ENCODE results near the gene LIN37.

The LIN37 gene

DNA sequence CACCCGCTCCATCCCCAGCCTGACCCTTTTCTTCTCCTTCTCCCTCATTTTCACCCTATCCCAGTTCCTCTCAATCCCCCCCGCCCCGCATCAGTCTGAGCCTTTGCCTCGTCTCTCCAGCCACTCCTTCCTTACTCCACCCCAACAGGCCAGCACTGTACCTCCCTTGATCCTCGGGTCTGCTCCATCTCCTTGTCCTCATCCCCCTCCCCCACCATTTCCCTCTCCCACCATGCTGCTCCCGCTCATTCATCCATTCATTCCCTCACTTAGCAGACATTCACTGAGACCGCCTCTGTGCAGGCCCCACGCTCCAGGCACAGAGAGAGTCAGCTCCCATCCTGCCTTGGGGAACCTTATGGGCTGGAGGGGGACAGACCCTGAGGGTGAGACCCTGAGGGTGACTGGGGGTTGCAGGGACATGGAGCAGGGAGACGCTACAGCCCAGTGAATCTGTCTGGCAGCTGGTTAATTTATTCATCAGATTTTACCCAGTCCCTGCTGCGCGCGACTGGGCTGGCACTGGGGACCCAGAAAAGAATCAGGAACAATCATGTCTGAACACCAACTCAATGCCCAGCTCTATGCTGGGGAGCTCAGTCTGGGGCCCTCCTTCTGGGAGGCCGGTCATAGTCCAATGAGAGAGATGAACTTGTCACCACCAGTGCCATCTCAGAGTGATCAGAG is 27.9 kb downstream of the LIN37 start:
- no peak for DNase-seq

DNA sequence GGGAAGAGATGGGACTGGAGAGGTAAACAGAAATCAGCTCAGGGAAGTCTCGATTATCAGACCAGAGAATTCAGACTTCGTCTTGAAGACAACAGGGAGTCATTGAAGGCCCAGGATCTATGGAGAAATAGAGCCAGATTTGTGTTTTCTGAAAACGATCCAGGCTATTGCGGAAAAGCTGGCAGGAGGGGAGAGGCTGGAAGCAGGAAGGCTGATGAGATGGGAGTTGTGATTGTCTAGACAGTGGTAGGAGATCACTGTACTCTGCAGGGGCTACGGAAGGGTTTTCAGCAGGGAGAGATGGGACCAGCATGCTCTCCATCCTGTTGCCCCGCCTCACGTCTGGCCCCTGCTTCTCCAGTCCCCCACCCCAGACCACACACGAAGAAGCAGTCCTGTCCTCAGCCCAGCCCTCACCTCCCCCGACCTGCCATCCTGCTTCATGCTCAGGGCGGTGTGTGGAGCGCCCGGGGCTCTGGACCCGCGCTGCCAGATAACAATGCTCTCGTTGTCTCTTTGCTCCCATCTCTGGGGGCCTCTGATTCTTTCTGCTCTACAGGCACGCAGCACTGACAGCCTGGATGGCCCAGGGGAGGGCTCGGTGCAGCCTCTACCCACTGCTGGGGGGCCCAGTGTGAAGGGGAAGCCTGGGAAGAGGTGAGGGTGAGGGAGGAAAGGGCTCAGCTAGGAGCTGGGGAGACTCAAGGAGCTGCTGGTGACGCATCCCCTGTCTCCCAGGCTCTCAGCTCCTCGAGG is 28.9 kb downstream of the LIN37 start:
- DNase-seq: no peak

- no peak for DNase-seq
Measured at GRCh38 chr19:35777961-35778360, 29.6 kb downstream of the LIN37 start.

DNA sequence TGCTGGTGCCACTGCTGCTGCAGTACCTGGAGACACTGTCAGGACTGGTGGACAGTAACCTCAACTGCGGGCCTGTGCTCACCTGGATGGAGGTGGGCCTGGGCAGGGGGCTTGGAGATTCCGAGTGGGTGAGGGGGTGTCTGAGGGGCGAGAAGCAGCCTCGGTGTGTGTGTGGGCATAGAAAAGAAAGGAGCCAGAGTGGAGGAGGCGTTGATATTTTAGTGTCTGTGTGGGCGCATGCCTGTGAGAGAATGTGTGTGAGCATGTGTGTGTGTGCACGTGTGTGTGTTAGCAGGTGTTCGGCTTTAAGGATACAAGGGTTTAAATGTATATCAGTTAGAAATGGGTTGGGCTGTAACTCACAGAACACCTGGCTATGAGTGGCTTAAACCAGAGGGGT is 30.7 kb downstream of the LIN37 start:
- no peak for DNase-seq

GRCh38 chr19:35780058-35780457 is 31.7 kb downstream of the LIN37 start:
- DNase-seq: no peak

GRCh38 chr19:35780717-35781116 is 32.3 kb downstream of the LIN37 start:
- DNase-seq: no peak

DNA sequence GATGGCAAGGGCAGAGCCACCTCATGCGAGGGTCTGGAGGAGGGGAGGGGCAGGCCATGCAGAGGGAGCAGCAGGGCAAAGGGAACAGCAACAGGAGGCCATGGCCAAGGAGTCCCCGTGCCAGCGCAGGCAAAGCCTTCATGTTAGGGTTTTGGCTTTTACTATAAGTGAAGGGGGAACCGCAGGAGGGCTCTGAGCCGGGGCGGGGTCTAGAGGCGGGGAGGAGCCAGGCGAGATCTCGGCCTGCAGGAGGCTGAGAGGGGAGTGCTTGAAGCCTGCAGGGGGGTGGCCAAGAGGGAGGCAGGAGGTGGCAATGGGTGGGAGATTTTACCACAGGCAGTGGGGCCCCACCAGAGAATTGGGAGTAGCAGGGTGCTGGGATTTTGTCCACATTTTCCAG is 33.3 kb downstream of the LIN37 start:
- no peak for DNase-seq

GRCh38 chr19:35782589-35782988 is 34.2 kb downstream of the LIN37 start:
- no peak for DNase-seq

DNA sequence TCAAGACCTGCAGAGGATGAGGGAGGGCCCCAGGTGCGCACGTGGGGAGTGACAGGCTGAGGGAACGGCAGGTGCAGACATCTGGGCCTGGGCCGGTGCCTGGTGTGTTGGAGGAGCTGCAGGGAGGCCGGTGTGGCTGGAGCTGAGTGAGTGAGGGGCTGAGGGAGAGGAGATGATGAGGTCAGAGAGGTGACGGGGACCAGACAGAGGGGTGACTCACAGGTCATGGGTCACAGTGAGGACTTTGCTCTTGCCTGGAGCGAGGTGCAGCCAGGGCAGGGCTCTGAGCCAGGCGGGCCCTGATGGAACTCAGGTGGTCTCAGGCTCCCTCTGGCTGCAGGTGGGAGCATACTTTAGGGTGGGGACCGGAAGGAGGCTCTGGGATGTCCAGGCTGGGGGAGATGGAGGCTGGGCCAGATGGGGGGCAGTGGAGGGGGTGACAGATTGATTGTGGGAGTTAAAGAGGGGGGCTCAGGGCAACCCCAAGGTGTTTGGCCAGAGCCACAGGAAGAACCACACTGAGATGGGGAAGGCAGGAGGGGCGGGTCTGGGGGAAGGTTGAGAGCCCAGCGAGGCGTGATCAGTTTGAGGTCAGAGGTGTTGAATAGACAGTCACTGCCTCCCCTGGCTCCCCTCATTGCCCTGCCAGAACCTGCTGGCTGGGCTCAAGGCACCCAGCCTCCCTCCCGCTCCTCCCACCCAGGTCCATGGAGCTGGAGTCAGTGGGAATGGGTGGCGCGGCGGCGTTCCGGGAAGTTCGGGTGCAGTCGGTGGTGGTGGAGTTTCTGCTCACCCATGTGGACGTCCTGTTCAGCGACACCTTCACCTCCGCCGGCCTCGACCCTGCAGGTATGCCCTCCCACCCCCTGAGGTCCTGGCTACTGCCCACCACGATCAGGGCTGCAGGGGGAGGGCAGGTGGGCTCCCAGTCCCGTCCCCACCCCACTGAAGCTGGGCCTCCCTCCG is 35.4 kb downstream of the LIN37 start:
- DNase-seq: no peak

DNA sequence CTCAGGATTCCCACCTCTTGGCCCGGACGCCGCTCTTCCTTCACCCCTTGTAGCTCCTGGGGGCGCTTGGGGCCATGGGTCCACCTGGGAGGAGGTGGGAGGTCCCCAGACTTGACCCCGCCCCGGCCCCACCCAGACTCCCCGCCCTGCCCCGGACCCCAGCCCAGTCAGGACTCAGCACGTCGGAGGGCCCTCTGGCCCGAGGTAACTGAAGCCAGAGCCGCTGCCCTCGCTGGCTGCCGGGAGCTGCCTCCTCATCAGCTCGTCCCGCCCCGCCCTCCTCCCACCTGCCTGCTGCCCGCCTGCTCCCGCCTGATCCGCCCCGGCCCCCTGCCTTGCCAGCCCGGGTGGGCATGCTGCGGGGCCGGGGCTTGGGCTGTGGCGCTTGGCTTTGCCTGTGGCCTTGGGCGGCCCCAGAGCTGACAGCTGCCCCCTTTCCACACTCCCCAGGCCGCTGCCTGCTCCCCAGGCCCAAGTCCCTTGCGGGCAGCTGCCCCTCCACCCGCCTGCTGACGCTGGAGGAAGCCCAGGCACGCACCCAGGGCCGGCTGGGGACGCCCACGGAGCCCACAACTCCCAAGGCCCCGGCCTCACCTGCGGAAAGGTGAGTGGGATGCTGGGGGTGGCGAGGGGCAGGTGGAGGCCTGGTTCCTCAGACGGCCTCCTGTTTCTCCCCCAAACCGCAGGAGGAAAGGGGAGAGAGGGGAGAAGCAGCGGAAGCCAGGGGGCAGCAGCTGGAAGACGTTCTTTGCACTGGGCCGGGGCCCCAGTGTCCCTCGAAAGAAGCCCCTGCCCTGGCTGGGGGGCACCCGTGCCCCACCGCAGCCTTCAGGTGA is 36.3 kb downstream of the LIN37 start:
- DNase-seq: no peak

GRCh38 chr19:35785339-35785627 is 36.9 kb downstream of the LIN37 start:
- no peak for DNase-seq

DNA sequence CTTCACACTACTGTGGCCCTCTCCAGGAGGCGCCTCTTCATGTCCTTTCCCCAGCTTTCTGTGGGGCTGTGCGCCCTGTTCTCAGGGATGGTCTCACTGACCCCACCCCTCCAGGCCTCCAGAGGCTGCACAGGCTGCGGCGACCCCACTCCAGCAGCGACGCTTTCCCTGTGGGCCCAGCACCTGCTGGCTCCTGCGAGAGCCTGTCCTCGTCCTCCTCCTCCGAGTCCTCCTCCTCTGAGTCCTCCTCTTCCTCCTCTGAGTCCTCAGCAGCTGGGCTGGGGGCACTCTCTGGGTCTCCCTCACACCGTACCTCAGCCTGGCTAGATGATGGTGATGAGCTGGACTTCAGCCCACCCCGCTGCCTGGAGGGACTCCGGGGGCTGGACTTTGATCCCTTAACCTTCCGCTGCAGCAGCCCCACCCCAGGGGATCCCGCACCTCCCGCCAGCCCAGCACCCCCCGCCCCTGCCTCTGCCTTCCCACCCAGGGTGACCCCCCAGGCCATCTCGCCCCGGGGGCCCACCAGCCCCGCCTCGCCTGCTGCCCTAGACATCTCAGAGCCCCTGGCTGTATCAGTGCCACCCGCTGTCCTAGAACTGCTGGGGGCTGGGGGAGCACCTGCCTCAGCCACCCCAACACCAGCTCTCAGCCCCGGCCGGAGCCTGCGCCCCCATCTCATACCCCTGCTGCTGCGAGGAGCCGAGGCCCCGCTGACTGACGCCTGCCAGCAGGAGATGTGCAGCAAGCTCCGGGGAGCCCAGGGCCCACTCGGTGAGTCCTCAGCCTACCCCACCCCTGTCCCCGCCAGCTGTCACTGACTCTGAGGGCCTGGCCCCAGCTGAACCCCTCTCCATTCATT is 38.2 kb downstream of the LIN37 start:
- no peak for DNase-seq

DNA sequence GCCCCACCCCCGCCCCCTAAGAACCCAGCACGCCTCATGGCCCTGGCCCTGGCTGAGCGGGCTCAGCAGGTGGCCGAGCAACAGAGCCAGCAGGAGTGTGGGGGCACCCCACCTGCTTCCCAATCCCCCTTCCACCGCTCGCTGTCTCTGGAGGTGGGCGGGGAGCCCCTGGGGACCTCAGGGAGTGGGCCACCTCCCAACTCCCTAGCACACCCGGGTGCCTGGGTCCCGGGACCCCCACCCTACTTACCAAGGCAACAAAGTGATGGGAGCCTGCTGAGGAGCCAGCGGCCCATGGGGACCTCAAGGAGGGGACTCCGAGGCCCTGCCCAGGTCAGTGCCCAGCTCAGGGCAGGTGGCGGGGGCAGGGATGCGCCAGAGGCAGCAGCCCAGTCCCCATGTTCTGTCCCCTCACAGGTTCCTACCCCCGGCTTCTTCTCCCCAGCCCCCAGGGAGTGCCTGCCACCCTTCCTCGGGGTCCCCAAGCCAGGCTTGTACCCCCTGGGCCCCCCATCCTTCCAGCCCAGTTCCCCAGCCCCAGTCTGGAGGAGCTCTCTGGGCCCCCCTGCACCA is 38.9 kb downstream of the LIN37 start:
- DNase-seq: no peak

GRCh38 chr19:35788205-35788960 is 40.0 kb downstream of the LIN37 start:
- DNase-seq: no peak

- DNase-seq: no peak
Measured at GRCh38 chr19:35789195-35789977, 41.0 kb downstream of the LIN37 start.

- no peak for DNase-seq
Measured at GRCh38 chr19:35789978-35790944, 41.9 kb downstream of the LIN37 start.

DNA sequence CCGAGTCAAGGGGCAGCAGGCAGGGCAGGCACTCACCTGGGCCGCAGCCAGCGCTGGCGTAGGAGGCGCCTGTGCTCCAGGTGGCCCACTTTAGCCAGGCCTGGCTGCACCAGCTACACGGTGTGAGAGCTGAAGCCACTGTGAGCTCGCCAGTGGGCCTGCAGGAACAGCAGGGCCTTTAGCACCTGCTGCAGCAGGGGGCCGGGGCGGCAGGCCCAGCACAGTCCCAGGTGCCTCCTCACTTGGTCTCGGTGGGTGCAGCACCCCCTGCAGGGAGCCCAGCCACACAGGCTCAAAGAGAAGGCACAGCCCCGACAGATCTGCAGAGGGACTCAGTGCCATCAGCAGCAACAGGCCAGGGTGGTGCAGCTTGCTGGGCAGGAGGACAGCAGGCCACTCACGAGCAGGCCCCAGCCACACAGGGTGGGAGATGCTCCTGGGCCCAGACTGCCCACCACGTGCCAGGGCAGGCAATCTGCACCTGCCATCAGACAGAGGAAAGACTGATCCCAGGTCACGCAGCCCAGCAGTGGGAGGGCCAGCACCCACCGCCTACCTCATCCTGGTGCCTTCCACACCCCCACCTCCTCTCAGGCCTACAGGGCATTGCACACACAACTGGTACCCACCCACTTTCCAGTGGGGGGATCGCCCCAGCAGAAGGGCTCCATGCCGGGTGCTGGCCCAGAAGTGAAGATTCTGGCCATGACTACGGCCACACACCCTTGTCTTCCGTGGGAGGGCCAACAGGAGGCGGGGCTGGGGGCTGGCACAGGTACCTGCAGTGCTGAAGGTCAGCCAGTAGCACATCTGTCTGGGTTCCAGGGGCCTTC is 42.8 kb downstream of the LIN37 start:
- DNase-seq: no peak

Data from NCI-H748 treated with DMSO at 0.1 percent for 48 hours (cell line).